ENCODE data around the gene PHB1. TPM values are rescaled to one million over a fixed set of nuclear protein-coding genes. Genes with fewer than 3 reads are reported as not detected.

The PHB1 gene
- total RNA-seq, 4 donors from 2014 or later, result 61.7 to 119 (median 106) TPM

GRCh38 chr17:49383060-49383459, 31.6 kb downstream of the PHB1 start:
- no peaks in the 10 kb centered on the region for H3K9me3 ChIP-seq
- 68 to 72% methylated on average over 9 to 10 of the region's 10 CpGs for WGBS, 2 donors
- peaks cover 0 to 33% (median 7%) of the 10 kb centered on the region in 3 donors for H3K4me1 ChIP-seq

GRCh38 chr17:49382556-49382955, 32.1 kb downstream of the PHB1 start:
- 44 to 46% methylated on average over 4 to 6 of the region's 7 CpGs for WGBS, 2 donors
- Histone ChIP-seq H3K27me3 (no peaks in the 10 kb centered on the region), H3K9me3 (no peaks in the 10 kb centered on the region), H3K4me3 (no peak overlapping the region), H3K27ac (no peak overlapping the region), H3K36me3 (no peaks in the 10 kb centered on the region), H3K4me1 (peaks cover 0 to 29% (median 7%) of the 10 kb centered on the region in 3 donors)
- TF ChIP-seq POLR2A (IDR thresholded peaks at IDR 0.05) (no peak), CTCF (IDR thresholded peaks at IDR 0.05) (no peak)
- no peak for DNase-seq
- intact Hi-C loops (cut with DNase I), result no loop called here

More at GRCh38 chr17:49383060-49383459, 31.6 kb downstream of the PHB1 start:
- no peaks in the 10 kb centered on the region for H3K27me3 ChIP-seq
- no peak overlapping the region for H3K4me3 ChIP-seq
- TF ChIP-seq CTCF (IDR thresholded peaks at IDR 0.05) (no peak), POLR2A (IDR thresholded peaks at IDR 0.05) (no peak)
- intact Hi-C loops (cut with DNase I), result no loop called here
- DNase-seq, result no peak
- no peaks in the 10 kb centered on the region for H3K36me3 ChIP-seq
- no peak overlapping the region for H3K27ac ChIP-seq

- no peak overlapping the region for H3K4me3 ChIP-seq
- H3K27ac ChIP-seq, result no peak overlapping the region
- H3K27me3 ChIP-seq, result no peaks in the 10 kb centered on the region
- WGBS, 2 donors, result 81 to 83% methylated on average over 5 of the region's 5 CpGs
- intact Hi-C loops (cut with DNase I), result no loop called here
- no peak for TF ChIP-seq CTCF (IDR thresholded peaks at IDR 0.05)
- no peak for TF ChIP-seq POLR2A (IDR thresholded peaks at IDR 0.05)
- no peaks in the 10 kb centered on the region for H3K9me3 ChIP-seq
- DNase-seq, result no peak
- H3K36me3 ChIP-seq, result no peaks in the 10 kb centered on the region
- H3K4me1 ChIP-seq, result peaks cover 0 to 27% (median 7%) of the 10 kb centered on the region in 3 donors
Observed at GRCh38 chr17:49381793-49382192, 32.9 kb downstream of the PHB1 start.

- H3K36me3 ChIP-seq, result no peaks in the 10 kb centered on the region
- intact Hi-C loops (cut with DNase I), result no loop called here
- WGBS, 2 donors, result 80% methylated on average over 1 of the region's 1 CpG; no CpG with 5 or more reads in 1 of the 2 donors
- H3K4me3 ChIP-seq, result no peak overlapping the region
- no peaks in the 10 kb centered on the region for H3K9me3 ChIP-seq
- H3K27ac ChIP-seq, result no peak overlapping the region
- H3K27me3 ChIP-seq, result no peaks in the 10 kb centered on the region
- no peak for DNase-seq
- TF ChIP-seq POLR2A (IDR thresholded peaks at IDR 0.05) (no peak), CTCF (IDR thresholded peaks at IDR 0.05) (no peak)
- H3K4me1 ChIP-seq, result peaks cover 0 to 25% (median 7%) of the 10 kb centered on the region in 3 donors
Observed at GRCh38 chr17:49381033-49381432, 33.6 kb downstream of the PHB1 start.

- no peak for DNase-seq
- WGBS, 2 donors, result 46 to 51% methylated on average over 4 of the region's 4 CpGs
- H3K4me1 ChIP-seq, result peaks cover 0 to 18% (median 7%) of the 10 kb centered on the region in 3 donors
- H3K27me3 ChIP-seq, result no peaks in the 10 kb centered on the region
- no peaks in the 10 kb centered on the region for H3K9me3 ChIP-seq
- no peaks in the 10 kb centered on the region for H3K36me3 ChIP-seq
- H3K27ac ChIP-seq, result no peak overlapping the region
- intact Hi-C loops (cut with DNase I), result no loop called here
- TF ChIP-seq POLR2A (IDR thresholded peaks at IDR 0.05) (no peak), CTCF (IDR thresholded peaks at IDR 0.05) (no peak)
- no peak overlapping the region for H3K4me3 ChIP-seq
Observed at GRCh38 chr17:49379926-49380325, 34.8 kb downstream of the PHB1 start.
